H1 (cell line): ENCODE results near the gene CYB561A3. TPM values are rescaled to one million over a fixed set of nuclear protein-coding genes. Genes with fewer than 3 reads are reported as not detected.

Experiments
- CTCF ChIA-PET: fragments of 300-600 bp; sonication (Branson Sonifier 250); formaldehyde crosslinking; loops from one replicate; lab custom pipeline; 2021; ENCODE audit not compliant: partially characterized antibody; lab: Charles Lee
- POLR2A ChIA-PET: fragments of 300-600 bp; sonication (Branson Sonifier 250); formaldehyde crosslinking; loops from one replicate; lab custom pipeline; 2021; ENCODE audit warnings: inconsistent platforms; ENCODE audit not compliant: partially characterized antibody; lab: Charles Lee
- DNase-seq, 2 experiments: peaks; one replicate each; pipeline versions ENCODE4 v3.0.0 to v3.0.0-alpha.2; 2010 to 2022; ENCODE audit warnings: low spot score in 2 of 2, low read depth in 1 of 2, mixed read lengths in 1 of 2
- FAIRE-seq: peaks from 2 replicates; lab custom pipeline; 2011; peaks lifted over from hg19 to GRCh38; lab: Jason Lieb, UNC
- H2AFZ ChIP-seq: 2 replicates; pipeline ENCODE4 v1.8.1; 2012; ENCODE audit warnings: low read length, inconsistent platforms
- H2AK5ac ChIP-seq: 2 replicates; pipeline ENCODE4 v1.6.1; 2013; ENCODE audit warnings: low read depth, low read length
- H2BK120ac ChIP-seq: replicated peaks from 2 replicates; pipeline ENCODE3; 2013; ENCODE audit warnings: low read depth, low read length, inconsistent platforms
- H2BK12ac ChIP-seq: 2 replicates; pipeline ENCODE4 v1.6.1; 2013; ENCODE audit warnings: low read depth, low read length
- H2BK15ac ChIP-seq: 2 replicates; pipeline ENCODE4 v1.6.1; 2013; ENCODE audit warnings: low read length
- H2BK20ac ChIP-seq: 2 replicates; pipeline ENCODE4 v1.6.1; 2013; ENCODE audit warnings: low read length
- H2BK5ac ChIP-seq: 2 replicates; pipeline ENCODE4 v1.6.1; 2013; ENCODE audit warnings: low read depth, low read length
- H3K14ac ChIP-seq: 2 replicates; pipeline ENCODE4 v1.6.1; 2013; ENCODE audit warnings: inconsistent platforms; ENCODE audit not compliant: insufficient read length
- H3K18ac ChIP-seq: 2 replicates; pipeline ENCODE4 v1.6.1; 2013; ENCODE audit warnings: low read length; ENCODE audit errors: extremely low read depth
- H3K23ac ChIP-seq: 2 replicates; pipeline ENCODE4 v1.6.1; 2013; ENCODE audit warnings: inconsistent platforms; ENCODE audit not compliant: insufficient read length
- H3K23me2 ChIP-seq: 2 replicates; pipeline ENCODE4 v1.6.1; 2013; ENCODE audit warnings: low read depth, low read length
- H3K27ac ChIP-seq: 2 replicates; pipeline ENCODE4 v1.6.1; 2011; ENCODE audit warnings: low read depth, low read length, inconsistent platforms
- H3K27me3 ChIP-seq, 4 experiments: replicated peaks in 1 of 4; 1 replicate in 1 of 4; 2 replicates in 3 of 4; pipeline versions ENCODE4 v1.6.1 to v1.8.1; 2011 to 2013; ENCODE audit warnings: low read length in 3 of 4, mild to moderate bottlenecking in 3 of 4, inconsistent platforms in 2 of 4, mixed read lengths in 2 of 4, moderate library complexity in 1 of 4; ENCODE audit not compliant: control insufficient read depth in 3 of 4, insufficient read depth in 3 of 4; ENCODE audit errors: extremely low read depth in 1 of 4
- H3K36me3 ChIP-seq, 4 experiments: 2 replicates each; pipeline versions ENCODE4 v1.6.1 to v1.8.1; 2011 to 2013; ENCODE audit warnings: mild to moderate bottlenecking in 4 of 4, low read length in 3 of 4, moderate library complexity in 2 of 4, control low read depth in 1 of 4, inconsistent platforms in 1 of 4; ENCODE audit not compliant: insufficient read depth in 4 of 4, control insufficient read depth in 2 of 4
- H3K4ac ChIP-seq: replicated peaks from 2 replicates; pipeline ENCODE3; 2013; ENCODE audit warnings: low read length, low read depth, mixed read lengths, inconsistent platforms; ENCODE audit not compliant: insufficient read length
- H3K4me1 ChIP-seq, 4 experiments: replicated peaks in 1 of 4; 1 replicate in 1 of 4; 2 replicates in 3 of 4; pipeline versions ENCODE4 v1.6.1 to v1.8.1; 2011 to 2013; ENCODE audit warnings: low read length in 3 of 4, inconsistent platforms in 2 of 4, mixed read lengths in 1 of 4; ENCODE audit not compliant: insufficient read depth in 4 of 4, control insufficient read depth in 3 of 4
- H3K4me2 ChIP-seq, 2 experiments: 2 replicates each; pipeline versions ENCODE4 v1.6.1 to v1.8.1; 2011 to 2013; ENCODE audit warnings: low read depth in 2 of 2, low read length in 2 of 2, control low read depth in 1 of 2, inconsistent platforms in 1 of 2, mild to moderate bottlenecking in 1 of 2; ENCODE audit not compliant: insufficient read depth in 1 of 2
- H3K4me3 ChIP-seq, 4 experiments: fragments of 200-600, 300-600 bp in 1 of 4; sonication (generic), shearing (Covaris generic), sonication (Bioruptor Twin) in 1 of 4; 2 replicates each; pipeline versions ENCODE4 v1.5.1 to v1.8.1; 2011 to 2016; ENCODE audit warnings: low read length in 4 of 4, low read depth in 3 of 4, control low read depth in 2 of 4, inconsistent platforms in 2 of 4, mild to moderate bottlenecking in 2 of 4, mixed read lengths in 1 of 4, moderate library complexity in 1 of 4; ENCODE audit not compliant: insufficient read depth in 2 of 4; ENCODE audit errors: extremely low read depth in 1 of 4
- H3K56ac ChIP-seq: replicated peaks from 2 replicates; pipeline ENCODE3; 2013; ENCODE audit warnings: low read depth, mild to moderate bottlenecking, mixed read lengths, low read length, inconsistent platforms; ENCODE audit not compliant: insufficient read length
- H3K79me1 ChIP-seq: 2 replicates; pipeline ENCODE4 v1.6.1; 2013; ENCODE audit warnings: low read depth, low read length, control low read depth
- H3K79me2 ChIP-seq, 2 experiments: 2 replicates each; pipeline versions ENCODE4 v1.6.1 to v1.8.1; 2012 to 2013; ENCODE audit warnings: low read length in 2 of 2, mild to moderate bottlenecking in 2 of 2, inconsistent platforms in 1 of 2; ENCODE audit not compliant: insufficient read depth in 2 of 2, control insufficient read depth in 1 of 2
- H3K9ac ChIP-seq, 4 experiments: replicated peaks in 1 of 4; 1 replicate in 1 of 4; 2 replicates in 3 of 4; pipeline versions ENCODE4 v1.6.1 to v1.8.1; 2011 to 2013; ENCODE audit warnings: low read depth in 3 of 4, low read length in 3 of 4, control low read depth in 2 of 4, mild to moderate bottlenecking in 2 of 4, moderate library complexity in 2 of 4, inconsistent platforms in 1 of 4; ENCODE audit errors: extremely low read depth in 1 of 4
- H3K9me3 ChIP-seq, 2 experiments: 2 replicates each; pipeline versions ENCODE4 v1.6.1 to v1.8.1; 2012 to 2013; ENCODE audit warnings: mild to moderate bottlenecking in 2 of 2, moderate library complexity in 2 of 2, control low read depth in 1 of 2, inconsistent platforms in 1 of 2, low read depth in 1 of 2, low read length in 1 of 2, mixed read lengths in 1 of 2; ENCODE audit not compliant: insufficient read depth in 2 of 2
- H4K20me1 ChIP-seq, 2 experiments: replicated peaks in 1 of 2; 2 replicates each; pipeline versions ENCODE3 to v1.8.1; 2011 to 2013; ENCODE audit warnings: inconsistent platforms in 2 of 2, low read length in 2 of 2, mild to moderate bottlenecking in 1 of 2; ENCODE audit not compliant: insufficient read depth in 2 of 2, control insufficient read depth in 1 of 2
- H4K5ac ChIP-seq: 2 replicates; pipeline ENCODE4 v1.6.1; 2013; ENCODE audit warnings: low read length, low read depth, mixed read lengths, inconsistent platforms; ENCODE audit not compliant: insufficient read length
- H4K8ac ChIP-seq: 2 replicates; pipeline ENCODE4 v1.8.0; 2013; ENCODE audit warnings: mild to moderate bottlenecking, moderate library complexity, low read length, inconsistent platforms; ENCODE audit not compliant: insufficient read depth; ENCODE audit errors: extremely low read depth
- H4K91ac ChIP-seq: replicated peaks from 2 replicates; pipeline ENCODE3; 2013; ENCODE audit warnings: low read length, mixed read lengths, inconsistent platforms; ENCODE audit not compliant: insufficient read length
- KDM4A ChIP-seq: IDR thresholded peaks from one replicate; pipeline ENCODE4 v1.7.1; 2012; ENCODE audit warnings: low read depth, mild to moderate bottlenecking, moderate library complexity, low read length, inconsistent platforms; ENCODE audit not compliant: severe bottlenecking
- WGBS, 2 experiments: shearing (Covaris generic) in 1 of 2; methylation state at CpG; one replicate each; pipeline versions ENCODE4 v1.1.6 to v1.1.7; 2013 to 2015; ENCODE audit warnings: low lambda C conversion rate in 2 of 2, mixed read lengths in 2 of 2, inconsistent platforms in 1 of 2, low coverage in 1 of 2, missing lambda C conversion rate in 1 of 2; ENCODE audit not compliant: insufficient replicate concordance in 2 of 2, insufficient coverage in 1 of 2, insufficient read length in 1 of 2; ENCODE audit errors: extremely low coverage in 1 of 2, missing lambda C conversion rate in 1 of 2; 5-methylcytosine and 5-hydroxymethylcytosine counted together
- polyA plus RNA-seq, 7 experiments: library from polyadenylated mRNA; depleted of rRNA in 3 of 7; stranded (reverse) in 5 of 7; unstranded in 2 of 7; fragments of >200 nt in 5 of 7; fragments of 200-250 nt in 2 of 7; gene quantifications; 1 replicate in 5 of 7; 2 replicates in 1 of 7; 4 replicates in 1 of 7; pipeline versions ENCODE4 v1.2.1 to v1.2.3, GENCODE V29; 2011 to 2013; ENCODE audit warnings: missing spikeins in 2 of 7, mixed read lengths in 2 of 7
- total RNA-seq: library from RNA; stranded (reverse); fragmentation: NEBNext Ultra II Directional; extraction: Animal tissue kit (Norgen Biotek cat#: 25700); gene quantifications from 2 replicates; pipeline ENCODE4 v1.2.1, GENCODE V29; 2021

CYB561A3 gene
- total and polyA plus RNA-seq, 2 of the 8 experiments (the other 6 are each of a cell fraction or from before 2014, with no cell fraction given) = 29.6 to 41.2 TPM

DNA sequence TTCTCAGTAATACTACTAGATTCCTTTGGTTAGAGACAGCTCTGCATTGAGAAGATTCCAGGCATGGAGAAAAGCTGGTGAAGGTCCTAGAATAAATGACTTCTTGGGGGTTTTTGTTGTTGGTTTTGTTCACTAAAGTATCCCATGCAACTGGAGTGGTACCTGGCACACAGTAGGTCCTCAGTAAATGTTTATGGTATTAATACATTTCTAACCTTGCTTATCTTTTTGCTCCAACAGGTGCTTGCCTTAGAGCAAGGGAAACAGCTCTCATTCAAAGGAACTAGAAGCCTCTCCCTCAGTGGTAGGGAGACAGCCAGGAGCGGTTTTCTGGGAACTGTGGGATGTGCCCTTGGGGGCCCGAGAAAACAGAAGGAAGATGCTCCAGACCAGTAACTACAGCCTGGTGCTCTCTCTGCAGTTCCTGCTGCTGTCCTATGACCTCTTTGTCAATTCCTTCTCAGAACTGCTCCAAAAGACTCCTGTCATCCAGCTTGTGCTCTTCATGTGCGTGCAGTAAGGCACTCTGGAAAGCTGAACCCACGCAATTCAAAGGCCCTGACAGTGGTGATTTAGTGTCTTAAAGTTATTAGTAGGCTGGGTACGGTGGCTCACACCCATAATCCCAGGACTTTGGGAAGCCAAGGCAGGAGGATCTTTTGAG lies 2.5 kb upstream of the CYB561A3 start:
- Histone ChIP-seq H3K27me3 (no peaks in the 10 kb centered on the region), H4K20me1 (no peaks in the 10 kb centered on the region), H2BK20ac (no peak overlapping the region), H3K23ac (no peak overlapping the region), H3K4me2 (no peak overlapping the region), H3K79me2 (peaks cover 3 to 23% of the 10 kb centered on the region in 2 experiments), H3K4ac (no peak overlapping the region), H3K36me3 (peaks cover 21 to 49% (median 39%) of the 10 kb centered on the region in 4 experiments), H2BK120ac (no peak overlapping the region), H3K79me1 (peaks cover 3% of the 10 kb centered on the region), H2BK5ac (no peak overlapping the region), H3K9me3 (no peaks in the 10 kb centered on the region), H3K56ac (no peak overlapping the region), H4K5ac (no peak overlapping the region), H2AFZ (no peak overlapping the region), H3K27ac (no peak overlapping the region), H2BK15ac (no peak overlapping the region), H3K4me1 (no peaks in the 10 kb centered on the region), H4K8ac (no peak overlapping the region), H2AK5ac (no peak overlapping the region), H3K18ac (no peak overlapping the region), H3K9ac (no peak overlapping the region), H3K14ac (no peak overlapping the region), H4K91ac (no peak overlapping the region), H3K23me2 (peaks cover 14% of the 10 kb centered on the region), H2BK12ac (no peak overlapping the region), H3K4me3 (no peak overlapping the region)
- FAIRE-seq = no peak
- POLR2A ChIA-PET = interaction anchor here (1.1 to 39.7 kb wide), 8 partner anchors 6 to 64 kb away, joined by 3 to 1106 read pairs (median 60); partner anchors contain the start of genes CPSF7, CYB561A3, DDB1 and SDHAF2
- CTCF ChIA-PET = interaction anchor here (0.7 to 22.8 kb wide), 7 partner anchors 9 to 153 kb away, joined by 3 to 255 read pairs (median 8); partner anchors contain the start of genes DDB1 and TKFC
- WGBS, 2 experiments = 87% methylated on average over 5 of the region's 5 CpGs; no CpG with 5 or more reads in 1 of the 2 experiments
- TF ChIP-seq KDM4A = no peak
- DNase-seq = no peak
